Panc1 (cell line): ENCODE results near the gene CEPT1. TPM values are rescaled to one million over a fixed set of nuclear protein-coding genes. Genes with fewer than 3 reads are reported as not detected.

Experiments
- ATAC-seq: fragments of 200-7000 bp; cut with Tn5 transposase; 2 replicates; pipeline ENCODE4 v1.9.1; 2020; ENCODE audit warnings: mild to moderate bottlenecking, moderate library complexity
- BruUV-seq: library from RNA; stranded (reverse); fragments of 400-500 nt; replicated peaks from 2 replicates; lab custom pipeline; 2021; lab: Mats Ljungman, UMichigan
- CTCF ChIA-PET: fragments of 300-600 bp; sonication (Branson Sonifier 250); formaldehyde crosslinking; loops from one replicate; lab custom pipeline; 2022; ENCODE audit warnings: antibody characterized with exemption; lab: Charles Lee
- POLR2A ChIA-PET: fragments of 300-600 bp; sonication (Branson Sonifier 250); formaldehyde crosslinking; loops from one replicate; lab custom pipeline; 2022; ENCODE audit warnings: antibody characterized with exemption; lab: Charles Lee
- DNase-seq: peaks from one replicate; pipeline ENCODE4 v3.0.0-alpha.2; 2010; ENCODE audit warnings: low read depth, low spot score
- H3K27ac ChIP-seq: 2 replicates; pipeline ENCODE4 v1.5.1; 2011; ENCODE audit warnings: mild to moderate bottlenecking, low read length, inconsistent platforms
- H3K27me3 ChIP-seq: fragments of 200-500 bp; sonication (Bioruptor generic); 2 replicates; pipeline ENCODE4 v1.6.0; 2014; ENCODE audit warnings: low read length, inconsistent platforms; ENCODE audit not compliant: control insufficient read depth, insufficient read depth
- H3K36me3 ChIP-seq: fragments of 200-500 bp; sonication (Bioruptor generic); 2 replicates; pipeline ENCODE4 v1.5.1; 2014; ENCODE audit warnings: inconsistent platforms, mild to moderate bottlenecking, low read length, moderate library complexity; ENCODE audit not compliant: control insufficient read depth, insufficient read depth
- H3K4me1 ChIP-seq: 2 replicates; pipeline ENCODE4 v1.5.1; 2011; ENCODE audit warnings: inconsistent platforms, mild to moderate bottlenecking, low read length, moderate library complexity; ENCODE audit not compliant: control insufficient read depth, insufficient read depth
- H3K4me3 ChIP-seq, 2 experiments: 2 replicates each; pipeline ENCODE4 v1.5.1; 2011 to 2012; ENCODE audit warnings: low read depth in 2 of 2, low read length in 2 of 2, mild to moderate bottlenecking in 2 of 2, inconsistent platforms in 1 of 2, moderate library complexity in 1 of 2
- H3K9me3 ChIP-seq: fragments of 200-500 bp; sonication (Bioruptor generic); 2 replicates; pipeline ENCODE4 v1.5.1; 2014; ENCODE audit warnings: low read depth, mild to moderate bottlenecking, inconsistent platforms, low read length, moderate library complexity; ENCODE audit not compliant: control insufficient read depth, insufficient read depth
- POLR2AphosphoS5 ChIP-seq: IDR thresholded peaks from 2 replicates; pipeline ENCODE4 v1.6.1; 2012; ENCODE audit warnings: mild to moderate bottlenecking, low read depth, low read length, moderate library complexity
- SIN3A ChIP-seq: IDR thresholded peaks from 2 replicates; pipeline ENCODE4 v1.6.1; 2012; ENCODE audit warnings: low read depth, mild to moderate bottlenecking, low read length, moderate library complexity, borderline replicate concordance; ENCODE audit not compliant: insufficient read depth
- TCF7L2 ChIP-seq: IDR thresholded peaks from 2 replicates; pipeline ENCODE4 v1.6.1; 2011; ENCODE audit warnings: mild to moderate bottlenecking, low read depth, low read length, inconsistent platforms
- in situ Hi-C: cut with HindIII; loops from 2 replicates; pipeline ENCODE4 v1.10.0; 2016; ENCODE audit warnings: low sequenced_read_pairs, low pct_unique_long_range_greater_than_20kb
- intact Hi-C: fragments of 100-400 bp; cut with micrococcal nuclease; formaldehyde crosslinking; loops from one replicate; pipeline ENCODE4 v1.10.0; 2022; ENCODE audit not compliant: unreplicated experiment
- total RNA-seq: library from RNA; stranded (reverse); gene quantifications from one replicate; pipeline ENCODE4 v1.2.1, GENCODE V29; 2021; ENCODE audit not compliant: unreplicated experiment
- TF ChIP-seq, protein P1 (sequence below), 2 experiments: IDR thresholded peaks; 2 replicates each; pipeline ENCODE4 v1.6.1; 2011 to 2012; ENCODE audit warnings: low read depth in 2 of 2, control low read depth in 1 of 2, low read length in 1 of 2, mild to moderate bottlenecking in 1 of 2, moderate library complexity in 1 of 2; ENCODE audit not compliant: insufficient read depth in 1 of 2
- TF ChIP-seq, protein P2 (sequence below): fragments of 450-650 bp; IDR thresholded peaks from 2 replicates; pipeline ENCODE4 v1.5.1; 2017; ENCODE audit warnings: mild to moderate bottlenecking

CEPT1 gene
- total RNA-seq, 1 experiment from 2014 or later, result 21.9 TPM

DNA sequence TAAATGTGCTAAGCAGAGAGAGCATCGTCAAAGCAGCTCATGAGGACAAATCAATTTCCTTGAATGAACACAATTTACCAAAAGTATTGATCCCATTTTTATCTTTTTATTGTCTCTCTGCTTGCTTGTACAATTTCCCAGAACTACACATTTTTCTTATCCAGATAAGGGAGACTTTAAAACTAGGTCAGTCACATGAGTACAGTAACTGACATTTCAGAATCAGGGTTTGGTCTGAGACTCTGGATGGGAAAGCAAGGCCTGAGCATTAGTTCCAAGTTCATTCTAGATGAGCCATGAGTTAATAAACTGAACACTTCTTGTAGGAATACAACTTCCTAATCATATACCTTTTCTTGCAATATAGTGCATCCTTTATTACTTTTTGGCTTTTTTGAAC lies 71.9 kb downstream of the CEPT1 start:
- Histone ChIP-seq H3K9me3 (no peaks in the 10 kb centered on the region), H3K4me1 (no peaks in the 10 kb centered on the region), H3K27me3 (no peaks in the 10 kb centered on the region), H3K27ac (no peak overlapping the region), H3K4me3 (no peak overlapping the region), H3K36me3 (no peaks in the 10 kb centered on the region)
- ATAC-seq (no peak), DNase-seq (no peak)
- in situ Hi-C loops (no loop called here), intact Hi-C loops (no loop called here)
- ChIA-PET CTCF (no interaction called here), POLR2A (no interaction called here)
- no TSS peak for BruUV-seq
- TF ChIP-seq, protein P1, sequence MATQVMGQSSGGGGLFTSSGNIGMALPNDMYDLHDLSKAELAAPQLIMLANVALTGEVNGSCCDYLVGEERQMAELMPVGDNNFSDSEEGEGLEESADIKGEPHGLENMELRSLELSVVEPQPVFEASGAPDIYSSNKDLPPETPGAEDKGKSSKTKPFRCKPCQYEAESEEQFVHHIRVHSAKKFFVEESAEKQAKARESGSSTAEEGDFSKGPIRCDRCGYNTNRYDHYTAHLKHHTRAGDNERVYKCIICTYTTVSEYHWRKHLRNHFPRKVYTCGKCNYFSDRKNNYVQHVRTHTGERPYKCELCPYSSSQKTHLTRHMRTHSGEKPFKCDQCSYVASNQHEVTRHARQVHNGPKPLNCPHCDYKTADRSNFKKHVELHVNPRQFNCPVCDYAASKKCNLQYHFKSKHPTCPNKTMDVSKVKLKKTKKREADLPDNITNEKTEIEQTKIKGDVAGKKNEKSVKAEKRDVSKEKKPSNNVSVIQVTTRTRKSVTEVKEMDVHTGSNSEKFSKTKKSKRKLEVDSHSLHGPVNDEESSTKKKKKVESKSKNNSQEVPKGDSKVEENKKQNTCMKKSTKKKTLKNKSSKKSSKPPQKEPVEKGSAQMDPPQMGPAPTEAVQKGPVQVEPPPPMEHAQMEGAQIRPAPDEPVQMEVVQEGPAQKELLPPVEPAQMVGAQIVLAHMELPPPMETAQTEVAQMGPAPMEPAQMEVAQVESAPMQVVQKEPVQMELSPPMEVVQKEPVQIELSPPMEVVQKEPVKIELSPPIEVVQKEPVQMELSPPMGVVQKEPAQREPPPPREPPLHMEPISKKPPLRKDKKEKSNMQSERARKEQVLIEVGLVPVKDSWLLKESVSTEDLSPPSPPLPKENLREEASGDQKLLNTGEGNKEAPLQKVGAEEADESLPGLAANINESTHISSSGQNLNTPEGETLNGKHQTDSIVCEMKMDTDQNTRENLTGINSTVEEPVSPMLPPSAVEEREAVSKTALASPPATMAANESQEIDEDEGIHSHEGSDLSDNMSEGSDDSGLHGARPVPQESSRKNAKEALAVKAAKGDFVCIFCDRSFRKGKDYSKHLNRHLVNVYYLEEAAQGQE (IDR thresholded peaks at IDR 0.05; ENCODE audit: insufficient read depth in 1 of 2, low read depth in 2 of 2, low read length in 1 of 2), result no peak
- TF ChIP-seq TCF7L2 (no peak), SIN3A (no peak), POLR2AphosphoS5 (no peak)
- TF ChIP-seq, protein P2, sequence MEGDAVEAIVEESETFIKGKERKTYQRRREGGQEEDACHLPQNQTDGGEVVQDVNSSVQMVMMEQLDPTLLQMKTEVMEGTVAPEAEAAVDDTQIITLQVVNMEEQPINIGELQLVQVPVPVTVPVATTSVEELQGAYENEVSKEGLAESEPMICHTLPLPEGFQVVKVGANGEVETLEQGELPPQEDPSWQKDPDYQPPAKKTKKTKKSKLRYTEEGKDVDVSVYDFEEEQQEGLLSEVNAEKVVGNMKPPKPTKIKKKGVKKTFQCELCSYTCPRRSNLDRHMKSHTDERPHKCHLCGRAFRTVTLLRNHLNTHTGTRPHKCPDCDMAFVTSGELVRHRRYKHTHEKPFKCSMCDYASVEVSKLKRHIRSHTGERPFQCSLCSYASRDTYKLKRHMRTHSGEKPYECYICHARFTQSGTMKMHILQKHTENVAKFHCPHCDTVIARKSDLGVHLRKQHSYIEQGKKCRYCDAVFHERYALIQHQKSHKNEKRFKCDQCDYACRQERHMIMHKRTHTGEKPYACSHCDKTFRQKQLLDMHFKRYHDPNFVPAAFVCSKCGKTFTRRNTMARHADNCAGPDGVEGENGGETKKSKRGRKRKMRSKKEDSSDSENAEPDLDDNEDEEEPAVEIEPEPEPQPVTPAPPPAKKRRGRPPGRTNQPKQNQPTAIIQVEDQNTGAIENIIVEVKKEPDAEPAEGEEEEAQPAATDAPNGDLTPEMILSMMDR, result no peak

DNA sequence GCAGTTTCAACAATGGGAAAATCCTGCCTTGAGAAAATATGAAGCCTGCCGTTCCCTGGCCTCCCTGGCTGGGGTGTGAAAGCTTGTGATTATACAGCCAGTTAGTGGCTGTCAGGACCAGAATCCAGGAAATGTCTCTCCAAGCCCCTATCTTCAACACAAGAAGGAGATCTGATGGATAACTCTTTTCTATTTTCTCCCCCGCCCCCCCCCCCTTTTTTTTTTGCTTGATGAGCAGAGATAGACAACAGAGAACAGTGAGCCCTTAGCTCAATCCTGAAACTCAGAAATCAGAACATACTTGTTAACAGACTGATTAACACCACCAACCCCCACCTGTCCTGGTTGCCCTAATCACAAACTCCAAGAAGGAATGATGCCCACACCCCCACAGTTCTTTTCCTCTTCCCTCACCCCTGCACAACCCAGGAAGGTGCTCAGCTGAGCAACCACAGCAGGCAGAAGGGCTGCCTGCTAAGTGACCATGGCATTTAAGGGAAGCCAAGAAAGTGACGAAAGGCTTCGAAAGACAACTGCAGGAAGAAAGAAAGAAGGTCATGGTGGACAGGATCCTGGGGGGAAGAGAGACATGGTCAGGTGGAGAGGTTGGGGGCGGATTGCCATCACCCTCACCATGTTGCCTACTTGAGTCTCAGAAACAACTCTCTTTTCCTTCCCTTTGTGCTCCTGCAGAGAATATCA lies 72.8 kb downstream of the CEPT1 start:
- H3K9me3 ChIP-seq, result no peaks in the 10 kb centered on the region
- POLR2A ChIA-PET, result no interaction called here
- H3K36me3 ChIP-seq, result no peaks in the 10 kb centered on the region
- no peak overlapping the region for H3K4me3 ChIP-seq
- no peak overlapping the region for H3K27ac ChIP-seq
- no peaks in the 10 kb centered on the region for H3K27me3 ChIP-seq
- DNase-seq (no peak), ATAC-seq (no peak)
- CTCF ChIA-PET, result no interaction called here
- intact Hi-C loops, result no loop called here
- H3K4me1 ChIP-seq, result no peaks in the 10 kb centered on the region
- no TSS peak for BruUV-seq
- TF ChIP-seq, protein P2, result no peak
- TF ChIP-seq, protein P1 (IDR thresholded peaks at IDR 0.05; ENCODE audit: insufficient read depth in 1 of 2, low read depth in 2 of 2, low read length in 1 of 2), result no peak
- TF ChIP-seq SIN3A (no peak), TCF7L2 (no peak), POLR2AphosphoS5 (no peak)
- in situ Hi-C loops, result no loop called here
